ENCODE measurements around the gene PLA2G6. TPM values are rescaled to one million over a fixed set of nuclear protein-coding genes. Genes with fewer than 3 reads are reported as not detected.

PLA2G6 gene
- total and polyA plus RNA-seq, 12 donors = 6.9 to 324 (median 72.6) TPM

DNA sequence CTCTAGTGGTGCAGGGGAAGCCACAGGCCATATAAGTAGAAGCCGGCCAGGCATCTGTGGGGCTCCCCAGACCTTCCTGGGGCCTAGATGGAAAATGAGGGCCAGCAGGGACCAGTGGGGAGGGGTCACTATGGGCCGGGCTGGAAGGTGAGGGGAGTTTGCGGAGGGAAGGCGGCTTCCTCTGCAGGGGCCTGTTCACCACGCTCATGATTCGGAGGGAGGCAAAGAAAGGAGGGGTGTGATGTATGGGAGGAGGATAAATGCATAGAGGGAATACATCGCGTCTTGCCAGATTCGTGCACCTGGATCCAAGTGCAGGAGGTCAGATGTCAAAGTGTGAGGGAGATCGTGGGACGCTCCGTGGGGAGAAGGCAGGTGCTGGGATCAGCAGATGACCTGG, 104.5 kb downstream of the PLA2G6 start:
- Histone ChIP-seq H3K27ac (no peak overlapping the region), H3K4me3 (no peak overlapping the region), H3K36me3 (replicated peaks in 1 of 2) (peaks cover 0 to 28% of the 10 kb centered on the region in 2 donors), H3K27me3 (peaks cover 6% of the 10 kb centered on the region), H3K4me1 (replicated peaks in 1 of 2) (peaks cover 11 to 13% of the 10 kb centered on the region in 2 donors), H3K9me3 (replicated peaks in 1 of 3) (no peaks in the 10 kb centered on the region)
- TF ChIP-seq, protein P1, sequence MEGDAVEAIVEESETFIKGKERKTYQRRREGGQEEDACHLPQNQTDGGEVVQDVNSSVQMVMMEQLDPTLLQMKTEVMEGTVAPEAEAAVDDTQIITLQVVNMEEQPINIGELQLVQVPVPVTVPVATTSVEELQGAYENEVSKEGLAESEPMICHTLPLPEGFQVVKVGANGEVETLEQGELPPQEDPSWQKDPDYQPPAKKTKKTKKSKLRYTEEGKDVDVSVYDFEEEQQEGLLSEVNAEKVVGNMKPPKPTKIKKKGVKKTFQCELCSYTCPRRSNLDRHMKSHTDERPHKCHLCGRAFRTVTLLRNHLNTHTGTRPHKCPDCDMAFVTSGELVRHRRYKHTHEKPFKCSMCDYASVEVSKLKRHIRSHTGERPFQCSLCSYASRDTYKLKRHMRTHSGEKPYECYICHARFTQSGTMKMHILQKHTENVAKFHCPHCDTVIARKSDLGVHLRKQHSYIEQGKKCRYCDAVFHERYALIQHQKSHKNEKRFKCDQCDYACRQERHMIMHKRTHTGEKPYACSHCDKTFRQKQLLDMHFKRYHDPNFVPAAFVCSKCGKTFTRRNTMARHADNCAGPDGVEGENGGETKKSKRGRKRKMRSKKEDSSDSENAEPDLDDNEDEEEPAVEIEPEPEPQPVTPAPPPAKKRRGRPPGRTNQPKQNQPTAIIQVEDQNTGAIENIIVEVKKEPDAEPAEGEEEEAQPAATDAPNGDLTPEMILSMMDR (IDR thresholded peaks at IDR 0.05) = no peak
- TF ChIP-seq POLR2A (IDR thresholded peaks at IDR 0.05) = no peak
- DNase-seq = no peak
- intact Hi-C loops (cut with DNase I) = no loop called here
- 76 to 86% (median 81%) methylated on average over 12 of the region's 12 CpGs for WGBS, 4 donors

DNA sequence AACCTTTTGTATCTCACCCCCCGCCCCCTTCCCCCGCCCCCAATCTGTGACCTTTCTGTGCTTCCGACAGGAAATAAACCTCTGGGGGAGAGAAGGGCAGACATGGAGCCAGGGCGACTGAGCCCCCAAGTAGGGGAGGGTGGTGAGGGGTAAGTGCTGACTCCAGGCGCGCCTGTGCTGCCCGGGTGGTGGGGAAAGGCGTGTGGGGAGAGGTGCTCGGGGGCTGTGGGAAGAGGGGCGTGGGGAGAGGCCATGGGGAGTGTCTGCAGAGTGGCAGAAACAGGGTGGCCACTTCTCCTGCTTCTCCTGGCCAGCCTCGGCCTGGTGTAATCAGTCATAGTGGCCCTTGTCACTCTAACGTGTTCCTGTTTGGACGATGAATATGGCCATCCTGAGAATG, 105.7 kb downstream of the PLA2G6 start:
- no peaks in the 10 kb centered on the region for H3K9me3 ChIP-seq (replicated peaks in 1 of 3)
- intact Hi-C loops (cut with DNase I) = no loop called here
- H3K36me3 ChIP-seq (replicated peaks in 1 of 2) = peaks cover 0 to 28% of the 10 kb centered on the region in 2 donors
- no peak overlapping the region for H3K27ac ChIP-seq
- no peak overlapping the region for H3K4me3 ChIP-seq
- H3K27me3 ChIP-seq = no peaks in the 10 kb centered on the region
- H3K4me1 ChIP-seq (replicated peaks in 1 of 2) = peaks cover 0 to 4% of the 10 kb centered on the region in 2 donors
- 85 to 90% (median 88%) methylated on average over 12 to 13 of the region's 13 CpGs for WGBS, 4 donors
- TF ChIP-seq, protein P1 (IDR thresholded peaks at IDR 0.05) = no peak
- TF ChIP-seq POLR2A (IDR thresholded peaks at IDR 0.05) = no peak
- no peak for DNase-seq

DNA sequence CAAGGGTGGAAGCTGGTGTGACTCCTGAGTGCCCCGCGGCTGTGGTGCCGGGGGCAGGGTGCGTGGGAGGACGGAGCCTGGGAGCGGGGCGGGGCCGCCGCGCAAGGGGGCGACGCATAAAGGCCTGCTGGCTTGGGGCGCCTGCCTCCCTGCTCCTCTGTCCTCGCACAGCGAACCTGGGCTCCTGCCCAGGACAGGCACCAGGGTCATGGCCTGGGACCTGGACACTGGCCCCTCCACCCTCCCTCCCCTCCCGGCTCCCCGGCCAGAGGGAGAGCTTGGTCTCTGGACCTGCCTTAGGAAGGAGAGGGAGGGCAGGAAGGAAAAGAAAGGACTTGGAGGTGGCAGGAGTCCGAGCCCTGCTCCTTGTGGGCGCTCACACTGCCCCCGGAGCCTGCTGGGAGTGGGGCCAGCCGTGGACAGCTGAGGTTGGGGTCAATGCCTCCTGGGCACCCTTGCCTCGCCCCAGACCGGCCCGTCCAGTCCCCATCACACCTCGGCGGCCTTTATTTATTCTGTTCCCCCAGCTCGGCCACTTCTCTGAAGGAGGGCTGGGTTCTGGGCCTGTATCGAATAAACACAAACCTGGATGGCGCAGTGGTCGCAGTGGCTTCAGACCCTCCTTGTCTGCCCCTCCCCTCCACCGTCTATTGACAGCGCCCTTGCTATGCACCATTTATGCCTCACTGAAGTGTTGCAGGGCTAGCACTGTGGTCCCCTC, 106.4 kb downstream of the PLA2G6 start:
- TF ChIP-seq POLR2A (IDR thresholded peaks at IDR 0.05) = no peak
- TF ChIP-seq, protein P1 (IDR thresholded peaks at IDR 0.05) = no peak
- Histone ChIP-seq H3K4me1 (replicated peaks in 1 of 2) (no peaks in the 10 kb centered on the region), H3K27ac (no peak overlapping the region), H3K27me3 (no peaks in the 10 kb centered on the region), H3K36me3 (replicated peaks in 1 of 2) (peaks cover 0 to 34% of the 10 kb centered on the region in 2 donors), H3K4me3 (no peak overlapping the region), H3K9me3 (replicated peaks in 1 of 3) (no peaks in the 10 kb centered on the region)
- DNase-seq = no peak
- WGBS, 4 donors = 90 to 94% (median 93%) methylated on average over 16 to 32 of the region's 32 CpGs
- intact Hi-C loops (cut with DNase I) = no loop called here

DNA sequence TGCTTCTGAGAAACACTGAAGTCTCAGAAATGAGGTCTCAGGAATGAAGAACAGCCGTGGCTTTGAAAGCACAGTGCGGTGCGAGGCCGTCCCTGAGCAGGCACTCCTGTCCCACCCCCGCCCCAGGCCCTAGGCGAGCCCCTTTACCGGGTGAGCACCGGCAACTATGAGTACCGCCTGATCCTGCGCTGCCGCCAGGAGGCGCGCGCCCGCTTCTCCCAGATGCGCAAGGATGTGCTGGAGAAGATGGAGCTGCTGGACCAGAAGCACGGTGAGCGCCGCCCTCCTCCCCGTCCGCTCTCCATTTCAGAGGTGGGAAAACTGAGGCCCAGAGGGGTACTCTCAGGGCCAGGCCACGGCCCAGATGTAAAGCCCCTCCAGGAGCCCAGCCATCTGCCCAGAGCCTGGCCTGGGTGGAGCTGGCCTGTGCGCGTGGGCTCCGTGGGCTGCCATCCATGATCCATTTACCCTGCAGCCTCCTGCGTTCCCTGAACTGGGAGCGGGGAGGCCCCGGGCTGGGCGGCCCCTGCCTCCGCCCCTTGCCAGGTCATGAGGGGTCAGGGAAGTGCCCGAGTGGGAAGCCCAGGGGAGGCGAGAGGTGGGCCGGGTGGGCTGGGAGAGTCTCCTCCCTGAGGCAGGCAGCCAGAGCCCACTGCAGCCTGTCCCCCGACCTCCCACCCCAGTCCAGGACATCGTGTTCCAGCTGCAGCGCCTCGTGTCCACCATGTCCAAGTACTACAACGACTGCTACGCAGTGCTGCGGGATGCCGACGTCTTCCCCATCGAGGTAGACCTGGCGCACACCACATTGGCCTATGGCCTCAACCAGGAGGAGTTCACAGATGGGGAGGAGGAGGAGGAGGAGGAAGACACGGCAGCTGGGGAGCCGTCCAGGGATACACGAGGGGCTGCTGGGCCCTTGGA, 107.2 kb downstream of the PLA2G6 start:
- Histone ChIP-seq H3K4me3 (no peak overlapping the region), H3K4me1 (replicated peaks in 1 of 2) (no peaks in the 10 kb centered on the region), H3K9me3 (replicated peaks in 1 of 3) (no peaks in the 10 kb centered on the region), H3K27me3 (no peaks in the 10 kb centered on the region), H3K36me3 (replicated peaks in 1 of 2) (peaks cover 0 to 35% of the 10 kb centered on the region in 2 donors), H3K27ac (no peak overlapping the region)
- WGBS, 4 donors = 87 to 92% (median 90%) methylated on average over 21 to 47 of the region's 47 CpGs
- TF ChIP-seq, protein P1 (IDR thresholded peaks at IDR 0.05) = peak in 1 of 6 experiments; percentile 10
- no peak for TF ChIP-seq POLR2A (IDR thresholded peaks at IDR 0.05)
- DNase-seq = no peak
- intact Hi-C loops (cut with DNase I) = no loop called here

Data from adrenal gland (tissue), 12 donors.